ENCODE measurements around the gene P2RY6. TPM values are rescaled to one million over a fixed set of nuclear protein-coding genes. Genes with fewer than 3 reads are reported as not detected.

Gene P2RY6
- total RNA-seq, 1 donor from 2014 or later: not detected

DNA sequence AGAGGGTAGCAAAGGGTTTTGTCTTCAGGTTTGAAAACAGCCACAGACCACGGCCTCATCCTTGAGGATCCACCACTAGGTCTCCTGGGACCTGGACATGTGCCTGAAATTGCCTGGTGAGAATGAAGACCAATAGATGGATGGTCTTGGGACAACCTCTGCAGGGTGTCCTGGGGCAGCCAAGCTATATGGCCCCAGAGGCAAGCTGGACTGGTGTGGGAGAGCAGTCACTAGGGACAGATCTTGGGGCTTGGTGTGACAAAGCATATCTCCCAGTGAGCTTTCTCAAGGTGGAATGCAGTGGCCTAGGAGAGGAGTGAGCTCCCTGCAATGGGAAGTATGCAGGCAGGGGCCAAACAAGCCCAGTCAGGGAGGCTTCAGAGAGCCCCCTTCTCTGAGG, 13.6 kb downstream of the P2RY6 start:
- peaks cover 26% of the 10 kb centered on the region for H3K4me1 Mint-ChIP-seq

GRCh38 chr11:73286240-73286810, 14.2 kb downstream of the P2RY6 start:
- Mint-ChIP-seq H3K9me3 (no peaks in the 10 kb centered on the region), H3K4me1 (peaks cover 23% of the 10 kb centered on the region), H3K36me3 (ENCODE audit: low read depth) (no peaks in the 10 kb centered on the region)

More for the DNA sequence above, 13.6 kb downstream of the P2RY6 start:
- H3K27me3 Mint-ChIP-seq (ENCODE audit: low read depth): no peaks in the 10 kb centered on the region
- H3K4me3 Mint-ChIP-seq: no peak overlapping the region
- H3K36me3 Mint-ChIP-seq (ENCODE audit: low read depth): no peaks in the 10 kb centered on the region
- no peaks in the 10 kb centered on the region for H3K9me3 Mint-ChIP-seq
- DNase-seq (ENCODE audit: low read depth, low spot score): no peak
- TF ChIP-seq, protein P1, sequence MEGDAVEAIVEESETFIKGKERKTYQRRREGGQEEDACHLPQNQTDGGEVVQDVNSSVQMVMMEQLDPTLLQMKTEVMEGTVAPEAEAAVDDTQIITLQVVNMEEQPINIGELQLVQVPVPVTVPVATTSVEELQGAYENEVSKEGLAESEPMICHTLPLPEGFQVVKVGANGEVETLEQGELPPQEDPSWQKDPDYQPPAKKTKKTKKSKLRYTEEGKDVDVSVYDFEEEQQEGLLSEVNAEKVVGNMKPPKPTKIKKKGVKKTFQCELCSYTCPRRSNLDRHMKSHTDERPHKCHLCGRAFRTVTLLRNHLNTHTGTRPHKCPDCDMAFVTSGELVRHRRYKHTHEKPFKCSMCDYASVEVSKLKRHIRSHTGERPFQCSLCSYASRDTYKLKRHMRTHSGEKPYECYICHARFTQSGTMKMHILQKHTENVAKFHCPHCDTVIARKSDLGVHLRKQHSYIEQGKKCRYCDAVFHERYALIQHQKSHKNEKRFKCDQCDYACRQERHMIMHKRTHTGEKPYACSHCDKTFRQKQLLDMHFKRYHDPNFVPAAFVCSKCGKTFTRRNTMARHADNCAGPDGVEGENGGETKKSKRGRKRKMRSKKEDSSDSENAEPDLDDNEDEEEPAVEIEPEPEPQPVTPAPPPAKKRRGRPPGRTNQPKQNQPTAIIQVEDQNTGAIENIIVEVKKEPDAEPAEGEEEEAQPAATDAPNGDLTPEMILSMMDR (conservative IDR thresholded peaks at IDR 0.05): no peak
- H3K27ac Mint-ChIP-seq (ENCODE audit: unreplicated experiment): no peak overlapping the region

DNA sequence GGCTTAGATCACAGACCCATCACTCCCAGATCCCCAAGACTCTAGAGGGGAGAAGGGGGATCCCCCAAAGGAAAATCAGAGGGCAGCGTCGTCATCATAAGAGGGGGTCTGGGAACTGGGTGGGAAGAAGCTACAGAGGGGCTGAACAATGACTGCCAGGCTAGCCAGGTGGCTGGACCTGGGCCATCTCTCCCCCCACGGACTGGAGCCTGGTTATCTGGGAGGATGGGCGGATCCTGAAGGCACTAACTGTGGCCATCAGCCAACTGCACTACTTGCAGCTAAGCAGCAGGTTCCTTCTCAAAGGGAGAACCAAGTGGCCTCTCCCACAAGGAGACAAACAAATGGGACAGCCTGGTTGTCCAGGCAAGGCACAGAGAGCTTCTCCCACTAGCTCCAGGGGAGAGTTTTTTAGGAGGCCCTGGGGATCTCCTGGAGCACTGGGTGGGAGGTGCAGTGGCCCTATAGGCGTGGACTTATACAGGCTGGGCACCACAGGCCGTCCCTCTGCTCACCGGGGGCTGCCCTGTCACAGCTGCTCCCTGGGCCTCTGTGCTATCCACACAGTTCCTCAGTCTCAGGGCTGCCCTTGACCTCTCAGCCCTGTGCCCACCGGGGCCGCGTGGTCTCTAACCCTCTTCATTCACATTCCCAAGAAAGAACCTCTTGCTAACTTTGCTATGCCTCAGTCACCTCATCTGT, 15.4 kb downstream of the P2RY6 start:
- TF ChIP-seq, protein P1 (conservative IDR thresholded peaks at IDR 0.05): no peak
- no peak for DNase-seq (ENCODE audit: low read depth, low spot score)
- Mint-ChIP-seq H3K27me3 (ENCODE audit: low read depth) (no peaks in the 10 kb centered on the region), H3K36me3 (ENCODE audit: low read depth) (no peaks in the 10 kb centered on the region), H3K4me3 (no peak overlapping the region), H3K4me1 (peaks cover 26% of the 10 kb centered on the region), H3K9me3 (no peaks in the 10 kb centered on the region), H3K27ac (ENCODE audit: unreplicated experiment) (no peak overlapping the region)

More at GRCh38 chr11:73286240-73286810, 14.2 kb downstream of the P2RY6 start:
- no peak for DNase-seq (ENCODE audit: low read depth, low spot score)
- TF ChIP-seq, protein P1 (conservative IDR thresholded peaks at IDR 0.05): no peak
- no peak overlapping the region for H3K27ac Mint-ChIP-seq (ENCODE audit: unreplicated experiment)
- no peak overlapping the region for H3K4me3 Mint-ChIP-seq
- H3K27me3 Mint-ChIP-seq (ENCODE audit: low read depth): no peaks in the 10 kb centered on the region

GRCh38 chr11:73288192-73288872, 16.2 kb downstream of the P2RY6 start:
- H3K36me3 Mint-ChIP-seq (ENCODE audit: low read depth): no peaks in the 10 kb centered on the region
- H3K9me3 Mint-ChIP-seq: no peaks in the 10 kb centered on the region
- TF ChIP-seq, protein P1 (conservative IDR thresholded peaks at IDR 0.05): no peak
- no peak overlapping the region for H3K4me3 Mint-ChIP-seq
- H3K27ac Mint-ChIP-seq (ENCODE audit: unreplicated experiment): peak overlapping the region; percentile 3
- peaks cover 26% of the 10 kb centered on the region for H3K4me1 Mint-ChIP-seq
- no peak for DNase-seq (ENCODE audit: low read depth, low spot score)
- H3K27me3 Mint-ChIP-seq (ENCODE audit: low read depth): no peaks in the 10 kb centered on the region

DNA sequence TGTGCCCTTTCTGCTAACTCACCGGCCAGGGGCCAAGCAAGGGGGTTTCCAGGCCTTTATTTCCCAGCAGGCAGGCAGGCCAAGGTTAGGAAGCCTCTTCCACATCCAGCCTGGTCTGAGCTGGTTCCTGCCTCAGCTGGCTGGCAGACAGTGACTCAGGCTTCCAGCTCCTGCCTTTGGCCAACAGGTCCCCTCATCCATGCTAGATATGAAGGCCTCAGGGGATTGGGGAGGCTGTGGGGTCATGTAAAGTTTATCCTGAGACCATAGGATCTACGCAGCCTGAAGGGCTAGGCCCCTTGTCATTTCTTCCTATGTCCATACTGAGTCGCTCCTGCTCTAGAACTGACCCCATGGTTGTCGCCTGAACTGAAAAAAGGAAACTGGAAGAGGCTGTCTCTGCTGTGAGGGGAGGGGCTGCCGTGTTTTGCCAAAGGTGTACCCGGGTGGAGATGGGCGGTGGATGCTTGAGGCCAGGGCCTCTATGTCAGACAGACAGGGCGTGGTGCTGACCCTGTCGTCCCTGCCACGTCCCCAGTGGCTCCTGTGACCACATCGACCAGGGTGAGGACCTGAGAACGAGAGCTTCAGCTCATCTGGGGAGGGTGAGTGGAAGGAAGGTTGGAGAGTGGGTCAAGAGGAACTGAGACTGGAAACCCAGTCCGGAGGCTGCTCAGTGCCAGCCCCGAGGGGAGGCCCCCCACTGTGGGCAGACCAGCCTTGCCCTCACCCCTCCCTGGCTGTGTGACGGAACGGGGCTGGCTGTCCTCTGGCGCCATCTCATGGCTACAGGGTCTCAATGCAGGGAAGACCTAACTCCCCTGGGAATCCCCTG, 17.0 kb downstream of the P2RY6 start:
- Mint-ChIP-seq H3K27me3 (ENCODE audit: low read depth) (no peaks in the 10 kb centered on the region), H3K4me1 (peaks cover 26% of the 10 kb centered on the region), H3K36me3 (ENCODE audit: low read depth) (no peaks in the 10 kb centered on the region), H3K9me3 (no peaks in the 10 kb centered on the region), H3K4me3 (peak overlapping the region; percentile 4), H3K27ac (ENCODE audit: unreplicated experiment) (no peak overlapping the region)
- peak; percentile 80 for DNase-seq (ENCODE audit: low read depth, low spot score)
- TF ChIP-seq, protein P1 (conservative IDR thresholded peaks at IDR 0.05): peak; percentile 96
